ENCODE results near the gene MUC22. TPM values are rescaled to one million over a fixed set of nuclear protein-coding genes. Genes with fewer than 3 reads are reported as not detected.

The MUC22 gene
- total and polyA plus RNA-seq, 2 of the 4 experiments (the other 2 are of a cell fraction): 0.02 TPM; not detected in 1

DNA sequence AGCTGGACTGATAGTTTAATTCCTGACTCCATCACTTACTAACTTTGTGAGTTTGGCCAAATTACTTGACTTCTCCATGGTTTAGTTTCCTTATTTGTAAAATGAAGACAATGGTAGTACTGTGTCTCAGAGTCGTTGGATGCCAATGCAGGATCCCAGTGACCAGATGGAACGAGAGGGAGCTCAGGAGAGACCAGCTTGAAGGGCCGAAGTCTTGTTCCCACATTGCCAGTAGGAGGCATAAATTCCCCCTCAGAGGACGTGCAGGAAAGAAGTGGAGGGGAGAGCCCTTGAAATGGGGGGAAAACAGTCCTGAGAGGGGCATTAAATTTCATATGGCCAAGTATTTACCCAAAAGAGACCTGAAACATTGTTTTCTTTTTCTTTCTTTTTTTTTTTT, 2.1 kb upstream of the MUC22 start:
- Histone ChIP-seq H3K4me1 (ENCODE audit: control insufficient read depth, insufficient read depth, low read length) (peaks cover 5% of the 10 kb centered on the region), H3K9me3 (ENCODE audit: control insufficient read depth, insufficient read depth, low read length) (no peaks in the 10 kb centered on the region), H4K91ac (ENCODE audit: insufficient read depth, low read depth, low read length) (no peak overlapping the region), H2AK9ac (replicated peaks; ENCODE audit: low read depth, low read length, poor library complexity) (peak overlapping the region; percentile 44), H2BK15ac (ENCODE audit: low read depth, low read length) (0 out of 3 replicates have a peak overlapping the region, but pooled peaks have one; percentile 5), H2AFZ (replicated peaks; ENCODE audit: low read length, poor library complexity) (peak overlapping the region; percentile 52), H3K79me1 (ENCODE audit: low read depth in 1 of 2, low read length in 2 of 2) (no peaks in the 10 kb centered on the region), H4K5ac (ENCODE audit: low read depth, low read length) (no peak overlapping the region), H3K9ac (ENCODE audit: low read depth, low read length) (no peak overlapping the region), H2BK120ac (ENCODE audit: low read depth, low read length) (peak overlapping the region; percentile 3; the same call in 1 of the 2 replicates), H4K20me1 (ENCODE audit: insufficient read depth, low read length) (no peaks in the 10 kb centered on the region), H3K4me3 (ENCODE audit: insufficient read depth, low read depth, low read length) (no peak overlapping the region), H3K27me3 (ENCODE audit: control insufficient read depth, insufficient read depth, low read length) (no peaks in the 10 kb centered on the region; the same call in 1 of the 2 replicates), H3K4me2 (ENCODE audit: low read depth, low read length) (peak overlapping the region; percentile 63), H3K56ac (ENCODE audit: extremely low read depth, insufficient read depth, low read length) (no peak overlapping the region), H3K36me3 (ENCODE audit: control insufficient read depth, insufficient read depth, low read length) (no peaks in the 10 kb centered on the region), H2BK5ac (ENCODE audit: low read depth, low read length, poor library complexity, severe bottlenecking) (no peak overlapping the region), H4K8ac (ENCODE audit: low read depth in 2 of 2, low read length in 2 of 2) (no peak overlapping the region), H3K18ac (ENCODE audit: low read depth, low read length) (no peak overlapping the region; the same call in 1 of the 2 replicates), H3K14ac (replicated peaks; ENCODE audit: low read depth, low read length) (0 out of 2 replicates have a peak overlapping the region, but pooled peaks have one; percentile 28), H2BK20ac (ENCODE audit: low read depth, low read length) (peak overlapping the region; percentile 27; the same call in 1 of the 2 replicates), H2AK5ac (ENCODE audit: low read depth, low read length) (no peak overlapping the region), H3K23ac (ENCODE audit: low read depth, low read length) (no peak overlapping the region), H3K4ac (ENCODE audit: low read depth, low read length) (0 out of 2 replicates have a peak overlapping the region, but pooled peaks have one; percentile 4), H3K9me1 (ENCODE audit: insufficient read depth, low read length) (peaks cover 3% of the 10 kb centered on the region; the same call in 1 of the 2 replicates), H3K27ac (ENCODE audit: insufficient read depth, low read length) (no peak overlapping the region)
- dilution Hi-C loops (cut with HindIII; ENCODE audit: low sequenced_read_pairs, unreplicated experiment) (no loop called here), in situ Hi-C loops (cut with MboI; ENCODE audit: low sequenced_read_pairs) (no loop called here), intact Hi-C loops (cut with micrococcal nuclease) (no loop called here)
- ChIA-PET CTCF (interaction anchor here (0.6 to 1.3 kb wide), 2 partner anchors 43 to 62 kb away, joined by 3 to 4 read pairs; no protein-coding TSS in a partner anchor), POLR2A (ENCODE audit: unreplicated experiment) (no interaction called here)
- no TSS peak for BruUV-seq (replicated peaks)
- WGBS, 2 experiments (ENCODE audit: extremely low coverage in 2 of 2, insufficient read length in 1 of 2): no CpG with 5 or more reads among the region's 4 CpGs
- ATAC-seq (ENCODE audit: low read depth): no peak
- TF ChIP-seq MXI1 (IDR thresholded peaks at IDR 0.05; ENCODE audit: borderline replicate concordance, low read depth, low read length) (no peak), NFE2L2 (IDR thresholded peaks at IDR 0.05; ENCODE audit: low read depth, low read length) (no peak), BHLHE40 (IDR thresholded peaks at IDR 0.05; ENCODE audit: low read depth, low read length) (no peak), RCOR1 (IDR thresholded peaks at IDR 0.05; ENCODE audit: insufficient replicate concordance, low read length) (no peak), CHD1 (IDR thresholded peaks at IDR 0.05; ENCODE audit: low read depth, low read length) (no peak), RAD21 (IDR thresholded peaks at IDR 0.05; ENCODE audit: low read length) (no peak), RFX5 (IDR thresholded peaks at IDR 0.05; ENCODE audit: low read depth, low read length) (no peak), FOS (IDR thresholded peaks at IDR 0.05; ENCODE audit: low read depth, low read length) (no peak), MAFK (IDR thresholded peaks at IDR 0.05; ENCODE audit: low read depth, low read length) (no peak), SMC3 (IDR thresholded peaks at IDR 0.05; ENCODE audit: low read depth, low read length) (no peak), POLR2A (IDR thresholded peaks at IDR 0.05; ENCODE audit: low read depth, low read length) (no peak)
- TF ChIP-seq, protein P1, sequence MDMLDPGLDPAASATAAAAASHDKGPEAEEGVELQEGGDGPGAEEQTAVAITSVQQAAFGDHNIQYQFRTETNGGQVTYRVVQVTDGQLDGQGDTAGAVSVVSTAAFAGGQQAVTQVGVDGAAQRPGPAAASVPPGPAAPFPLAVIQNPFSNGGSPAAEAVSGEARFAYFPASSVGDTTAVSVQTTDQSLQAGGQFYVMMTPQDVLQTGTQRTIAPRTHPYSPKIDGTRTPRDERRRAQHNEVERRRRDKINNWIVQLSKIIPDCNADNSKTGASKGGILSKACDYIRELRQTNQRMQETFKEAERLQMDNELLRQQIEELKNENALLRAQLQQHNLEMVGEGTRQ (IDR thresholded peaks at IDR 0.05; ENCODE audit: low read depth, low read length): no peak
- TF ChIP-seq, protein P2, sequence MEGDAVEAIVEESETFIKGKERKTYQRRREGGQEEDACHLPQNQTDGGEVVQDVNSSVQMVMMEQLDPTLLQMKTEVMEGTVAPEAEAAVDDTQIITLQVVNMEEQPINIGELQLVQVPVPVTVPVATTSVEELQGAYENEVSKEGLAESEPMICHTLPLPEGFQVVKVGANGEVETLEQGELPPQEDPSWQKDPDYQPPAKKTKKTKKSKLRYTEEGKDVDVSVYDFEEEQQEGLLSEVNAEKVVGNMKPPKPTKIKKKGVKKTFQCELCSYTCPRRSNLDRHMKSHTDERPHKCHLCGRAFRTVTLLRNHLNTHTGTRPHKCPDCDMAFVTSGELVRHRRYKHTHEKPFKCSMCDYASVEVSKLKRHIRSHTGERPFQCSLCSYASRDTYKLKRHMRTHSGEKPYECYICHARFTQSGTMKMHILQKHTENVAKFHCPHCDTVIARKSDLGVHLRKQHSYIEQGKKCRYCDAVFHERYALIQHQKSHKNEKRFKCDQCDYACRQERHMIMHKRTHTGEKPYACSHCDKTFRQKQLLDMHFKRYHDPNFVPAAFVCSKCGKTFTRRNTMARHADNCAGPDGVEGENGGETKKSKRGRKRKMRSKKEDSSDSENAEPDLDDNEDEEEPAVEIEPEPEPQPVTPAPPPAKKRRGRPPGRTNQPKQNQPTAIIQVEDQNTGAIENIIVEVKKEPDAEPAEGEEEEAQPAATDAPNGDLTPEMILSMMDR (conservative IDR thresholded peaks at IDR 0.05; ENCODE audit: low read depth, low read length): no peak
- TF ChIP-seq, protein P3, sequence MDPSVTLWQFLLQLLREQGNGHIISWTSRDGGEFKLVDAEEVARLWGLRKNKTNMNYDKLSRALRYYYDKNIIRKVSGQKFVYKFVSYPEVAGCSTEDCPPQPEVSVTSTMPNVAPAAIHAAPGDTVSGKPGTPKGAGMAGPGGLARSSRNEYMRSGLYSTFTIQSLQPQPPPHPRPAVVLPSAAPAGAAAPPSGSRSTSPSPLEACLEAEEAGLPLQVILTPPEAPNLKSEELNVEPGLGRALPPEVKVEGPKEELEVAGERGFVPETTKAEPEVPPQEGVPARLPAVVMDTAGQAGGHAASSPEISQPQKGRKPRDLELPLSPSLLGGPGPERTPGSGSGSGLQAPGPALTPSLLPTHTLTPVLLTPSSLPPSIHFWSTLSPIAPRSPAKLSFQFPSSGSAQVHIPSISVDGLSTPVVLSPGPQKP (IDR thresholded peaks at IDR 0.05; ENCODE audit: borderline replicate concordance, low read depth, low read length): no peak
- DNase-seq: no peak

Data from IMR-90 (cell line).